GM21723 (cell line): ENCODE data around the gene NPAS3.

Experiments used
- ATAC-seq: cut with Tn5 transposase; IDR thresholded peaks from one replicate; pipeline ENCODE4 v1.9.1; 2021; ENCODE audit warnings: mild to moderate bottlenecking, moderate library complexity; ENCODE audit not compliant: unreplicated experiment

Gene NPAS3

DNA sequence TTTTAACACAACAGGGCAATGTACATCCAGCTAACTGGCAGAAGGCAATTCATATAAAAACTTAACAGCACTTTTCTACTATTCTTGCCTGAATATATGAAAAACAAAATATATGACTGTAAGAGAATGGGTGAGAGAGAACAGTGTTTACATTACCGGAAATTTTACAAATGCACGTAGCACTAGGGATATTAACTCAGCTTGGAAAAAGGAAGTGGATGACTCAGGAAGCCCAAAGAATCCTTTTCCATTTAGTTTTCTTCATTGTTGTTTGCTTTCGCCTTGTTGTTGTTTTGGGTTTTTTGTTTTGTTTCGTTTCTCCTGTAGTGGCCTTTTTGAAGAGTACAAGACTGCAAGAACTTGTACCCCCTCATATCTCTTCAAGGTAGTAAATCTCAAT lies 716.7 kb downstream of the NPAS3 start:
- ATAC-seq: no peak

- ATAC-seq: no peak
Measured at GRCh38 chr14:33657476-33657875, 718.8 kb downstream of the NPAS3 start.

GRCh38 chr14:33660248-33660647 lies 721.6 kb downstream of the NPAS3 start:
- no peak for ATAC-seq

- no peak for ATAC-seq
Measured at GRCh38 chr14:33661101-33661500, 722.4 kb downstream of the NPAS3 start.

DNA sequence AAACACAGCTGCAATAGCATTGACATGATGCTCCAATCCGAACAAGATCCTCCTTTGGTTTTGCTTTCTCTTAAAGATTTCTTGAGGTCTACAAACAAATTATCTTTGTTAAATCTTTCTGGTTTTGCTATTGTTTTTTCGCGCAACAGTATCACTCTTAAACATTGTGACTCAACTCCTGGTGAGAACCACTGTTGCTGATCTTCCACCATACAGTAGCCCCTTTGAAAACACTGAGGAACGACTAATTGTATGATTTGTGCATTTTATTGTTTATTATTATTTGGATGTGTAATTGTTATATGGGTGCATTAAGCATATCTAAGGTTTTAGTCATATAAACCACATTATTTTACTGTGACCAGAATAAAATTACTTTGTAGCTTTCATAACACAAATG lies 729.4 kb downstream of the NPAS3 start:
- no peak for ATAC-seq

DNA sequence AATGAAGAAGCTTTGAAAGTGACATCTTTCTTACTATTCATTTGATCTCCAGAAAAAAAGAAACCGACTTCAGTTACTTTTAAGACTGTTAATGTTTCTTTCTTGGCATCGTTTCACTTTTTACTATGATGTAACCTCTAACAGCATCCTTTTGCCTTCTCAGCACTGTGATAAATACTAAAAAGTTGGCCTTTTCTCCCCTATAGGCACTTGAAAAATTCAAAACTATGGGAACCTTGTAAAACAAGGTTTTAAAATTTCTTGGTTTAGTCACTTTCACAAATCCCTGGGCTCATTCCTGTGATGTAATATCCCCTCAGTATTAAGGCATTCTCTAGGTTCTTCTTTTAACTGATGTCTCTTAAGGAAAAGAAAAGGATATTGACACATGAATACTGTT lies 730.4 kb downstream of the NPAS3 start:
- ATAC-seq: no peak

- ATAC-seq: no peak
Measured at GRCh38 chr14:33670235-33670634, 731.6 kb downstream of the NPAS3 start.

- ATAC-seq: no peak
Measured at GRCh38 chr14:33671556-33671955, 732.9 kb downstream of the NPAS3 start.

DNA sequence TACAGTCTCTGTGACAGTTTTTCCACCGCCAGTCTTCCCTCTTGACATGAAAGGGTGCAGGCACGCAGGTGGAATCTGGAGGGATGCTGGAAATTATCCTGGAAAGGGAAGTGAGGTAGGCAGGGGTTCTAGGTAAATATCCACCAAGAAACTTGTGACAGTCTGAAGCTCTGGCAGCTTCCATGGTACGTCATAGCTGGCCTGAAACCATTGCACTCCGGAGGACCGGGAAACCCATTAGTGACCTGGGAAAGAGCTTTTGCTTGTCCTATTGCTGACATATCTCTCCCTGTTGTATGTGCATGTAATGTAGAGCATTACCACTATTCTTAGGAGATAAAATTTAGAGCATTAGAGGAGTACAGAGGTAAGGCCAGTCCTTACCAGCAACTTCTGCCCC lies 736.2 kb downstream of the NPAS3 start:
- no peak for ATAC-seq

DNA sequence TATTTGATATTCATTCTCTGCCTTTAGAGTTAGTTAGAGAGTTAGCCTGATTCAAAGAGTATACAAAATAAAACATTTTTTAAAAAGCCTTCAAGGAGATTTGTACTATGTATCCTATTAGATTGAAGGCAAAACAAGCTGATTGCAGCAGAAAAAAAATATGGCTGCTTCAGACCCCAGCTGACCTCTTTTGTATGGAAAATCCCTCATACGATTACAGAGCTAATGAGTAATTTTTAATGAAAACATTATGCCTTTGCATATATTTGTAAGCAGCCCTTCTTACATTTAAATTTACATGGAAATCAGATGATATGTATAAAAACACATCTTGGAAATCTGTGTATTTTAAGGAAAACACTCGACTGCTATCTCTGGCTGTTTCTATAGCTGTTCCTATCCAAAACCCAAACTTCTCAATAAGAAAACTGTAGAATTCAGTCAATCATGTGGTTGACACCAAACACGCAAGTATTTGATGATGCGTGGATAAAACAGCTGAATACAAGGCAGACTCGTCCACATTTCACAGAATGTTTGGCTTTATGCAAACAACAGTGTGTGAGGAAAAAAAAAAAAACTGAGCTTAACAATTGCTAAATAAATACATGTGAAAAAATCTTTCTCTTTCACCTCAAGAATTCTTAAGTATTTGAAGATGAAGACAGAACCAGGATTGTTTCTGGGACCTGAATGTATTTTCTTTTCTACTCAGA lies 736.9 kb downstream of the NPAS3 start:
- no peak for ATAC-seq

- ATAC-seq: no peak
Measured at GRCh38 chr14:33676135-33676566, 737.5 kb downstream of the NPAS3 start.

DNA sequence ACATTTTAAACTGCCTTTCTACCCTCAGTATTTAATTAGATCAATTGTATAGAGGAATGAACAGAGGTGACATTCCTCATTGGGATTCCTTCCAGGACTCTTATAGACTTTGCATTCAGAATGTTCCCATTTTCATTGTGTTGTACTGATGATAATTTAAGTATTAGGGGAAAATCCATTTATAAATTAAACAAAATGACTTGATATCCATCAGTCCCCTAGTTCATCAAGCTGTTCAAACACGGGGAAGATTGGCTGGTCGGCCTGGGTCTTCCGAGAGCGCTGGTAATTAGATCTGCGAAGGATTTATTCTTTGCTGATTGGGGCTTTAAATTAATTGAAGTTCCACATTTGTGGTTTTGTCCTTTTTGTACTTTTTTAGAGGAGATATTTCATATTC lies 738.2 kb downstream of the NPAS3 start:
- ATAC-seq: no peak

DNA sequence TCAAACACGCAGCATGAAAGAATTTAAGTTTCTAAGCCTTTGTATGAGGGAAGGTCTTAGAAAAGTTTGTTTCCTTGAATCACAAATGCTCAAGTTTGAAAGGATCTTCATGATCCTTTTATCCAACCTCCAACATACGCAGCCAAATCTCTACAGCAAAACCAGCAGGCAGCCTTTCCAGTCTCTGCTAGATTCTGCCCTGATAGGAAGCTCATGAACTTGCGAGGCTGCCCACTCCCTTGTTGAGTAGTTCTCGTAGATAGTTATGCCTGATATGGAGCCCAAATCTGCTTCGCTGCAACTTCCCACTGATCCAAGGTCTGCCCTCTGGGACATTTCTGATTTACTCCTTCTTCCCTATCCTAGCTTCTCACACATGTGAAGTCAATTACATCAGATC lies 739.3 kb downstream of the NPAS3 start:
- ATAC-seq: no peak

- no peak for ATAC-seq
Measured at GRCh38 chr14:33679025-33679424, 740.3 kb downstream of the NPAS3 start.

DNA sequence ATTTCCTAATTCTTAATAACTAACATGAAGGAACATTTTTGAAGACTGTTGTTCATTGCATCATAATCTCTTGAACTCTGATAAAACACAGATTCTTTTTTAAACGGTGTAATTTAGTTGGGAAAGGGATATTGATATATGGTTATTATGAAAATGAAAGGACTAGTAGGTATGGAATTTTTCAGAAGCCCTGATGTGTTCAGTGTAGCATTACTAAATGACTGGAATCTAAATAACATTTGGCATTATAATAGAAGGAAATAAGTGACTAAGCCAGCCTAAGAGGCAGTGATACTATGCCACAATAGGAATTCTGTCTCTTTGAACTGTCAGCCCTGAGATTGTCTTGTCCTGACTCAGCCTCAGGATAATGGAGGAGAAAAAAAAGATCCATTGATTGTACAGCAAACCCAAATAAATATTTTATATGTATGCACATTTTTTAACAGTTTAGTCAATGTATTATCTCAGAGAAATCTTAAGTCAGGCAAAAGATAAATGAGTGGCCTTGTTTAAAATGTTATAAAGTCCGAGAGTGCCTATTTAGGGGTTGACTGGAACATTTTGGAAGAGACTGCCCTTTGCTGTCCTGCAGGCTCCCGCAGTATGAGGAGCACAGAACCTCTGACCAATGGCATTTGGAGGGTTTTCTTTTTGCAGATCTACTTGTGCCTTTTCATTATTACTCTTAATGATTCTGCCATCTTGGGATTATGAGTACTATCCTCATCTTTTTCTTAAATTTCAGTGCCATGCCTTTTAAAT lies 741.0 kb downstream of the NPAS3 start:
- no peak for ATAC-seq

- no peak for ATAC-seq
Measured at GRCh38 chr14:33680873-33681272, 742.2 kb downstream of the NPAS3 start.

- ATAC-seq: no peak
Measured at GRCh38 chr14:33682760-33683159, 744.1 kb downstream of the NPAS3 start.

- ATAC-seq: no peak
Measured at GRCh38 chr14:33685026-33685425, 746.3 kb downstream of the NPAS3 start.

GRCh38 chr14:33685698-33686097 lies 747.0 kb downstream of the NPAS3 start:
- no peak for ATAC-seq

DNA sequence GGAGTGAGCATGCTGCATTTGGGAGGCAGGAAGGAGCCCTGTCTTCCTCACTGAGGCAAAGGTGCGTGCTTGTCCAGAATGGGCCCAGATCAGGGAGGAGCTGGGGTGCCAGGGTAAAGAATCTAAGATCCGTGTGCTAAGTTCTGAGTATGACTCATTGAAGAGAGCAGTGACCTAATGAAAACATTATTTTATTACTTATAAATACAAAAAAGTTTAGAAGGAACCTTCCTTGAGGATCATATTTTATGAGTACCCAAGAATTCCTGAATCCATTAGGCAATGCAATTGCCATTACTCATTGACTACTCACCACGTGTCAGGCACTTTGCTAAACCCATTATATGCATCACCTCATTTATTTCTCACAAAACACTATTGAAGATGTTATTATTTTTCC lies 747.5 kb downstream of the NPAS3 start:
- ATAC-seq: no peak

DNA sequence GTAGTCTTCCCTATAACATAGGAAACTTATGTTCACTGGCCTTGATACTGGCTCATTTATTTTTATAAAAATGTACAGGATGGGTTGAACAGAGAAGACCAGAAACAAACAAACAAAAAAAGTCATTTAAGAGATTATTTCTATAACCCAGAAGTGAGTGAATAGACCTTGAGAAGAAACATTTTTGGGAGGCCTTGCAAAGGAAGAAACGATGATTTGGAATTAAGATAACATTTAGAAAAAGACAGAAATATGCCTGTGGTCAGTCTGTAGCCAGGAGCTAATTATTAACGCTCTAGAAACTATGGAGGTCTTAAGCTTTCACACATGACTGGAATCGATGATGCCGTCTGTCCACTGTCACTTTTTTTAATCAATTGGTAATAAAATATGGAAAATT lies 748.2 kb downstream of the NPAS3 start:
- no peak for ATAC-seq

DNA sequence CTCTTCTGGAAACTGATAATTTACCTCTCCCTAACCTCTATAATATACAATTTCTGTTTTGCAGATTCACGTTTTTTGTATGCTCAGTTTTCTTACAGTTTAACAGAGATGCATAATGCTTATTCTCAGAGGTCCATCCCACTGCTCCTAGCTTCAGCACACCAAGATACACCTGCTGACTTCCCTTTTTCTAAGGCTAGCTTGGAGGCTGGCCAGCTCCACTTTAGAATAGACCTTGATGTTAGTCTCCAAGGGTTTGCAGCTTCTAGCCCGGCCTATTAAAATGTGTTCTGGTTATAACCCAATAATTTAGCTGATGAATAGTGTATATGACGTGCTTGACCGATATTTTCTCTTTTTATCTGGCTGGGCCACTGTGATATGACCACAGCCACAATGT lies 751.0 kb downstream of the NPAS3 start:
- ATAC-seq: no peak

GRCh38 chr14:33691907-33692306 lies 753.2 kb downstream of the NPAS3 start:
- ATAC-seq: no peak
